ENCODE measurements around the gene KCNIP1. TPM values are rescaled to one million over a fixed set of nuclear protein-coding genes. Genes with fewer than 3 reads are reported as not detected.

KCNIP1 gene
- total RNA-seq, 1 donor from 2014 or later = 0.45 TPM

DNA sequence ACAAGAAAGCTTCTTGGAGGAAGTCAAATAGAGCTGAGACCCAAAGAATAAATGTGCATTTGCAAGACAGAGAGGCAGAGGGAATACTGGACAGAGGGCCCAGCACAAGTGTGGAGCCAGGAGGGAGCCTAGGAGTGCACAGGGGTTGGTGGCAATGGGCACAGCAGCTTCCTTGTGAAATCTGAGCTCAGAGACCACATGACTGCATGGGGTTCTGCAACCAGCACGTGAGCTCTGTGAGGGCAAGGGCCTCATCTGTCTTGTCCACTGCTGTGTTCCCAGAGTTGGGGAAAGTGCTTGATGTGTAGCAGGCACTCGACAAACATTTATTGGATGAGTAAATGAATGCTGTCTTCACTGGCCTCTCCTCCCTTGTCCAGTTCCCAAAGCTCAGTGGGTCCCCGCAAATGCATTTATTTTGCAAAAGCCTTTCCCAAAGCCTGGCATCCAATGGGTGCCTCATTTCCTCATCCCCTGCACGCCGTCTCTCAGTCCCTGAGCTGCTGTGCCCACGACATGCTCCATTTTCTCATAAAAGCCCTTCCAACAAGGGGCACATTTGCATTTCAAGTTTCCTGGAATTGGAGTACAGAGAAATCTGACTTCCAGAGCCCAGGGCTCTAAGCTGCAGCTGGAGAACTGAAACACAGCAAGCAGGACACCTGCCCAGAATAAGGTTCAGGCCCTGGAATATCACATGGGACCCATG lies 58.5 kb downstream of the KCNIP1 start:
- Histone ChIP-seq H3K9me3 (ENCODE audit: insufficient read depth, low read depth, low read length) (no peaks in the 10 kb centered on the region), H3K27me3 (ENCODE audit: insufficient read depth, low read length) (peaks cover 19% of the 10 kb centered on the region), H2AFZ (ENCODE audit: low read depth, low read length) (no peak overlapping the region), H3K9ac (ENCODE audit: low read length) (no peak overlapping the region), H4K20me1 (ENCODE audit: insufficient read depth, low read length) (no peaks in the 10 kb centered on the region), H3K4me2 (ENCODE audit: low read length) (no peak overlapping the region), H3K79me2 (ENCODE audit: insufficient read depth, low read length) (no peaks in the 10 kb centered on the region), H3K27ac (ENCODE audit: low read depth, low read length) (no peak overlapping the region), H3K36me3 (ENCODE audit: insufficient read depth, low read length) (no peaks in the 10 kb centered on the region), H3K4me1 (ENCODE audit: insufficient read depth, low read length) (no peaks in the 10 kb centered on the region), H3K4me3 (ENCODE audit: insufficient read depth, low read depth, low read length) (no peak overlapping the region)
- FAIRE-seq (no peak), DNase-seq (ENCODE audit: low read depth) (no peak)
- Mint-ChIP-seq H3K9me3 (ENCODE audit: unreplicated experiment) (peaks cover 2% of the 10 kb centered on the region), H3K36me3 (ENCODE audit: low read depth, unreplicated experiment) (no peaks in the 10 kb centered on the region), H3K4me3 (ENCODE audit: unreplicated experiment) (no peak overlapping the region), H3K27me3 (ENCODE audit: low read depth, unreplicated experiment) (peaks cover 52% of the 10 kb centered on the region), H3K27ac (ENCODE audit: unreplicated experiment) (no peak overlapping the region), H3K4me1 (ENCODE audit: low read depth, unreplicated experiment) (peaks cover 4% of the 10 kb centered on the region)
- TF ChIP-seq EZH2 (IDR thresholded peaks at IDR 0.05; ENCODE audit: insufficient read depth, low read length) (no peak), CTCF (IDR thresholded peaks at IDR 0.05; ENCODE audit: insufficient read depth, low read depth, low read length) (no peak)

DNA sequence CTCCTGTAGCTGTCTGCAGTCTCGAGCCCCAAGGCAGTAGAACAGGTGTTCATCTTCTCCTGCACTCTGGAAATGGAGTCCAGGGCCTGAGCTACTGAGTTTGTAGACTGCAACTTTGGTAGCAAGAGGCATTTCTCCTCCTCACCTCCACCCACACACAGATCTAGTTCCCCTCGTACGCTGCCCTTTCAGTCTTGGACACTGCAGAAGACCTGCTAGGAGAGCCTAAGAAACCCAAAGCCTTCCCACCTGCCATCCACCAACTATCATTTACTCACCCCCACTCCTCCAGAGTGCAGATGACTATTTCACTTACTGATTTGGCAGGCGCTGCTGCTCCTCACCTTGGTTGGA lies 59.0 kb downstream of the KCNIP1 start:
- no peaks in the 10 kb centered on the region for H3K36me3 ChIP-seq (ENCODE audit: insufficient read depth, low read length)
- no peak overlapping the region for H3K4me3 Mint-ChIP-seq (ENCODE audit: unreplicated experiment)
- no peaks in the 10 kb centered on the region for H3K4me1 ChIP-seq (ENCODE audit: insufficient read depth, low read length)
- peaks cover 2% of the 10 kb centered on the region for H3K4me1 Mint-ChIP-seq (ENCODE audit: low read depth, unreplicated experiment)
- H3K36me3 Mint-ChIP-seq (ENCODE audit: low read depth, unreplicated experiment) = no peaks in the 10 kb centered on the region
- H3K4me3 ChIP-seq (ENCODE audit: insufficient read depth, low read depth, low read length) = no peak overlapping the region
- H3K9ac ChIP-seq (ENCODE audit: low read length) = no peak overlapping the region
- peaks cover 4% of the 10 kb centered on the region for H3K9me3 Mint-ChIP-seq (ENCODE audit: unreplicated experiment)
- FAIRE-seq (no peak), DNase-seq (ENCODE audit: low read depth) (no peak)
- H3K27ac Mint-ChIP-seq (ENCODE audit: unreplicated experiment) = no peak overlapping the region
- H3K27ac ChIP-seq (ENCODE audit: low read depth, low read length) = no peak overlapping the region
- H3K79me2 ChIP-seq (ENCODE audit: insufficient read depth, low read length) = no peaks in the 10 kb centered on the region
- TF ChIP-seq CTCF (IDR thresholded peaks at IDR 0.05; ENCODE audit: insufficient read depth, low read depth, low read length) = no peak
- TF ChIP-seq EZH2 (IDR thresholded peaks at IDR 0.05; ENCODE audit: insufficient read depth, low read length) = no peak
- H3K9me3 ChIP-seq (ENCODE audit: insufficient read depth, low read depth, low read length) = no peaks in the 10 kb centered on the region
- no peaks in the 10 kb centered on the region for H4K20me1 ChIP-seq (ENCODE audit: insufficient read depth, low read length)
- peaks cover 19% of the 10 kb centered on the region for H3K27me3 ChIP-seq (ENCODE audit: insufficient read depth, low read length)
- no peak overlapping the region for H2AFZ ChIP-seq (ENCODE audit: low read depth, low read length)
- H3K4me2 ChIP-seq (ENCODE audit: low read length) = no peak overlapping the region
- peaks cover 55% of the 10 kb centered on the region for H3K27me3 Mint-ChIP-seq (ENCODE audit: low read depth, unreplicated experiment)

- Mint-ChIP-seq H3K4me1 (ENCODE audit: low read depth, unreplicated experiment) (peaks cover under 1% of the 10 kb centered on the region), H3K4me3 (ENCODE audit: unreplicated experiment) (no peak overlapping the region), H3K9me3 (ENCODE audit: unreplicated experiment) (peaks cover 4% of the 10 kb centered on the region), H3K27me3 (ENCODE audit: low read depth, unreplicated experiment) (peaks cover 57% of the 10 kb centered on the region), H3K27ac (ENCODE audit: unreplicated experiment) (no peak overlapping the region), H3K36me3 (ENCODE audit: low read depth, unreplicated experiment) (no peaks in the 10 kb centered on the region)
- Histone ChIP-seq H3K4me1 (ENCODE audit: insufficient read depth, low read length) (no peaks in the 10 kb centered on the region), H3K27ac (ENCODE audit: low read depth, low read length) (no peak overlapping the region), H3K9me3 (ENCODE audit: insufficient read depth, low read depth, low read length) (no peaks in the 10 kb centered on the region), H2AFZ (ENCODE audit: low read depth, low read length) (no peak overlapping the region), H3K9ac (ENCODE audit: low read length) (no peak overlapping the region), H3K27me3 (ENCODE audit: insufficient read depth, low read length) (peaks cover 19% of the 10 kb centered on the region), H3K79me2 (ENCODE audit: insufficient read depth, low read length) (no peaks in the 10 kb centered on the region), H4K20me1 (ENCODE audit: insufficient read depth, low read length) (no peaks in the 10 kb centered on the region), H3K36me3 (ENCODE audit: insufficient read depth, low read length) (no peaks in the 10 kb centered on the region), H3K4me2 (ENCODE audit: low read length) (no peak overlapping the region), H3K4me3 (ENCODE audit: insufficient read depth, low read depth, low read length) (no peak overlapping the region)
- DNase-seq (ENCODE audit: low read depth) (no peak), FAIRE-seq (no peak)
- TF ChIP-seq EZH2 (IDR thresholded peaks at IDR 0.05; ENCODE audit: insufficient read depth, low read length) (no peak), CTCF (IDR thresholded peaks at IDR 0.05; ENCODE audit: insufficient read depth, low read depth, low read length) (no peak)
These were observed 60.2 kb downstream of the KCNIP1 start for GRCh38 chr5:170563824-170564567.
